Lung microvascular endothelial cell (primary cell): ENCODE measurements around the gene B3GALT5. TPM values are rescaled to one million over a fixed set of nuclear protein-coding genes. Genes with fewer than 3 reads are reported as not detected.
A peak's percentile ranks its signal among the peaks of the same experiment; 100 is the strongest.

ENCODE experiments used
- DNase-seq, 2 donors: peaks; one replicate each; pipeline versions ENCODE4 v3.0.0 to v3.0.0-alpha.2; 2010; ENCODE audit warnings: low read depth in 2 of 2
- total RNA-seq: library from RNA; depleted of rRNA; stranded (reverse); fragments of >200 nt; gene quantifications from 2 replicates; pipeline ENCODE4 v1.2.1, GENCODE V29; 2014

B3GALT5 gene
- total RNA-seq, 1 donor from 2014 or later = not detected

DNA sequence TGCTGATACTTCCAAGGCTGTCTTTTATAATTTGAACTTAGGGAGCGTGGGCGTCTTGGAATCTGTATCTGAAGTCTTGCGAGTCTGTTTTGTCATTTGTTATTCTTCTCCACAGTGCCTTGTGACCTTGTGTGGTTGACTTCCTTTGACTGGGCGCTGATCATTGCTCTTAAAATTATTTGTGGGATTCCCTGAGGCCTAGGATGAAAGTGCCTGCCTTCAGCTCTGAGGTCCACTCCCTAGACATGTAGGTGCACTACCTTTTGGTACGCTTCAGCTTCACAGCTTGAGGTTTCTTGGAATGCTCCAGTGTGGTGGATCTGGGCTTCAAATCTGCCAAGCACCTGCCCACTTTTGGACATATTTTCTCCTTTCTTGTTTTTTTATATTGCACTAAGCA, 82.0 kb downstream of the B3GALT5 start:
- no peak for DNase-seq

DNA sequence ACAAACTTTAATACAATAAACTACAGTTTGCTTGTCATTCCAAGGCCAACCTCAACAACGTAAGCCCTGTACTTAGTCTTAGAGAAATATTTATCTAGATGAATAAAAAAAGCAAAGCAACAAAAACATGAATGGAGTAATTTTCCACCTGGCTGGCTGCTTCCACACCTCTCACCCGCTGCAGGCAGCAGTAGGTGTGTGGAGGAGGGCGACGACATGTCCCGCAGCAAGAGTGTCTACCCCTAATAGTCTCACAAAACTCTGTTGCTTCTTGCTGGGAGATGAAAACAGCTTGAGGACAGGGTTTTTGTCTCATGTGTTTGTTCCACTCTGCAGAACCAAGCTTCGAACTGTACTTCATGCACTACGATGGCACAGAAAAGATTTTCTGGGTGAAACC, 83.5 kb downstream of the B3GALT5 start:
- DNase-seq = no peak

GRCh38 chr21:39696618-39697017, 83.9 kb downstream of the B3GALT5 start:
- DNase-seq = no peak

GRCh38 chr21:39700318-39700717, 87.6 kb downstream of the B3GALT5 start:
- no peak for DNase-seq

- no peak for DNase-seq
Observed at GRCh38 chr21:39703578-39703977, 90.8 kb downstream of the B3GALT5 start.

DNA sequence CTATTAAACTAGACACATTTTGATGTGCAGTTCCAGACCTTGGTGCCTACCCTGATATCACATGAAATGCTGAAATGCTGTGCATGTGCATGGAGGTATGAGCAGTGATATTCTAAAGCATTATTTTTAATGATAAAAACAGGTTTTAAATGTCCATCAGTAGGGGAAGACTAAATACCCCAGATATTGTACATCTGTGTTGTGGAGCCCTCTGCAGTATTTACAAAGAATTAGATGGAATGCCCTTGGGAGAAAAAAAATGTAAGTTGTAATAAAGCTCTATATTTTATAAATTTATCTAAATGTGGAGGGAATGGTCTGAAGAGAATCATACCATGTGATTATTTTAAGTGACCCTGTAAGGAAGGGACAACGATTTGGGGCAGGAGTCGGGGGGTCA, 93.1 kb downstream of the B3GALT5 start:
- no peak for DNase-seq

- DNase-seq = no peak
Observed at GRCh38 chr21:39707316-39707715, 94.6 kb downstream of the B3GALT5 start.

DNA sequence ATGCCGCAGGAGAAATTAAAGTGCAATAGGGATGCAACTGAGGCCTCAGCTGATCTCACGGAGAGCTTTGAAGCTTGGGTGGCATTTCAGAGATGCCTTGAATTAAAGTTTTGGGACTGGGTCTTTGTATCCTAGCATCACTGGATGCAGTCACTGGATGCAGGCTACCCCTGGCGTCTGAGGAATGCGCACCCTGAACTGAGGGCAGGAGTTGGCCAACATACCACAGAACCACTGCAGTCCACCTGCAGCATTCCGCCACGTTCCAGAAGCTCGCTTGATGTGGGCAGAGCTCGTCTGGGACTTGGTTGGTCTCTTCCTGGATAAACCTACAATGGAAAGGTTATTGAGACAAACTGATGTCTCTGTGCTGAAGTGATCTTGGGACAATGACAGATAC, 98.1 kb downstream of the B3GALT5 start:
- DNase-seq = no peak

- DNase-seq = no peak
Observed at GRCh38 chr21:39712273-39712672, 99.5 kb downstream of the B3GALT5 start.

- DNase-seq = no peak
Observed at GRCh38 chr21:39712976-39713375, 100.2 kb downstream of the B3GALT5 start.

DNA sequence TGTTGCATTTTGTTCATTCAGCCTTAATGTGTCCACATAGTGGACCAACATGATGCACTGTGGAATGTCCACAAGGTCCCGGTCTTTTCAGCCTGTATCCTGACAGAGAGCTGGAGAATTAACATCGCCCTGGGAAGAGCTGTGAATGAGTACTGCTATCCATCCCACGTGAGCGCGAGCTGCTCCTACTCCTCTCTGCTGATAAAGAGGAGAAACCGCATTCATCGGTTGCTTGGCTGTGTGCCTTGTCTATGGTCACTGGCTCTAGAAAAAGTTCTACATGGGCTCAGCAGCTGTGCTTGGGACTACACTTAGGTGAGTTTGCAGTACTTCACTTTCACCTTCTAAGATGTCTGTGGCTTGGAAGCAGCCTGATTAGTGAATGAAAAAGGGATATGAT, 101.2 kb downstream of the B3GALT5 start:
- no peak for DNase-seq

- no peak for DNase-seq
Observed at GRCh38 chr21:39714331-39714730, 101.6 kb downstream of the B3GALT5 start.

DNA sequence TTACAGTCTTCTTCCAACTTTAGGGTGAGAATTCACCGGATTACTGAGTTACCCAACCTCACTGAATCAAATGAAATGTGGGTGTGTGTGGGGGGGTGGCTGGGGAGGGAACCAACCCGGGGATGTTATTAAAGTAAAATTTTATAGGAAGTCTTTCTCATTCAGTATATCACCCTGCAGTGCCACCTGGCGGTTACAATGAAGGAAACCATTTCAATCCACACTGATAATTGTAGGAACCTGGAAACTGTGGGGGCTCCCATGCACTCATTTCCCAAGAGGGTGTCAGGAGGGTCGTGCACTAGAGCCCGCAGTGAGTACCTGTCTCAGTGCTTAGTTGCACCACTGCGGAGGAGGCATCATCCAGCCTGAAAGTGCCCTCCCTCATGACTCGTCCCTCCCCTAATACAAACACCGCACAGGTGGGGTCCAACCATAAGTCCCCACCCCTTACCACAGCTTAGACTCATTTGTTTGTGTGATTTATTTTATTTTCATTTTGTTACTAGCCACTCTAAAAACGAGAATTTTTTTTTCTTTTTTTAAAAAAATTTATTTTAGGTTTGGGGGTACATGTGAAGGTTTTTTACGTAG, 103.2 kb downstream of the B3GALT5 start:
- DNase-seq = peak; percentile 44 to 52

- no peak for DNase-seq
Observed at GRCh38 chr21:39720126-39720778, 107.5 kb downstream of the B3GALT5 start.

DNA sequence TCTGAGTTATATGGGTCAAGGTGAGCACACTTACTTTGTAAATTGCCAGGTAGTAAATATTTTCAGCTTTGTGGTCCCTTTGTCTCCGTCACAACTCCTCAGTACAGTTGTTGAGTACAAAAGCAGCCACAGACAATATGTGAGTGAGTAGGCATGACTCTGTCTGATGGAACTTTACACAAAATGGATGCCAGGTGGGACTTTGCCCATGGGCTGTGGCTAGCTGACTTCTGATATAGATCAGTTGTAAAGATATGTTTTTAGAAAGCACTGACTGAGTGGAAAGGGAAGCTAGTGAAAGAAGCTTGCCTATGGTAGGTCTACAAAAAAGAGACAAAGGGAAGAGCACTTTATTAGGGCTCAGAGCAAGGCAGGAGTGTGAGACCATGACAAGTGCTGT, 109.1 kb downstream of the B3GALT5 start:
- DNase-seq = no peak

Other genes starting within 250 kb of the B3GALT5 start
- 0.22 and 0.40 TPM in 2 replicates for gene LCA5L, start 167.2 kb upstream of the B3GALT5 start, total RNA-seq
- 0.20 and 0.22 TPM in 2 replicates for gene SH3BGR, start 161.0 kb upstream of the B3GALT5 start, total RNA-seq
- not detected in 2 replicates for gene IGSF5, start 132.2 kb downstream of the B3GALT5 start, total RNA-seq